Measurements from ENCODE around the gene SYNPR.

GRCh38 chr3:63523100-63523499 is 245.0 kb downstream of the SYNPR start:
- TF ChIP-seq CTCF (IDR thresholded peaks at IDR 0.05) (no peak), POLR2A (IDR thresholded peaks at IDR 0.05) (no peak)
